Posterior cingulate gyrus (tissue), 11 donors: ENCODE measurements around the gene PPP1R3D.
"Not testable (repeated sequence)": the region's sequence is repeated elsewhere in the genome, so short reads cannot be mapped to it uniquely, and the experiment has no call there.

Experiments used
- DNase-seq, 10 donors: peaks; one replicate each; pipeline versions ENCODE4 v3.0.0 to v3.0.0-alpha.2; 2020 to 2021; ENCODE audit warnings: mixed read lengths in 3 of 10
- intact Hi-C: fragments of 100-400 bp; cut with DNase I; formaldehyde crosslinking; loops from one replicate; pipeline ENCODE4 v1.15.1; 2023

PPP1R3D gene, protein sequence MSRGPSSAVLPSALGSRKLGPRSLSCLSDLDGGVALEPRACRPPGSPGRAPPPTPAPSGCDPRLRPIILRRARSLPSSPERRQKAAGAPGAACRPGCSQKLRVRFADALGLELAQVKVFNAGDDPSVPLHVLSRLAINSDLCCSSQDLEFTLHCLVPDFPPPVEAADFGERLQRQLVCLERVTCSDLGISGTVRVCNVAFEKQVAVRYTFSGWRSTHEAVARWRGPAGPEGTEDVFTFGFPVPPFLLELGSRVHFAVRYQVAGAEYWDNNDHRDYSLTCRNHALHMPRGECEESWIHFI

GRCh38 chr20:59940129-59940955 is at the start of gene PPP1R3D, which contains the start of gene FAM217B:
PPP1R3D (minus strand) TSS chr20:59940305; CDS start chr20:59939931, 374 bp downstream.
FAM217B (plus strand) TSS chr20:59940389; CDS start chr20:59943944, 3,555 bp downstream.
- DNase-seq: peak; percentile 86 to 99 (median 95)
- intact Hi-C loops: loop anchor here (10.0 kb wide), 1 partner anchor 114 kb away; no protein-coding TSS in a partner anchor

DNA sequence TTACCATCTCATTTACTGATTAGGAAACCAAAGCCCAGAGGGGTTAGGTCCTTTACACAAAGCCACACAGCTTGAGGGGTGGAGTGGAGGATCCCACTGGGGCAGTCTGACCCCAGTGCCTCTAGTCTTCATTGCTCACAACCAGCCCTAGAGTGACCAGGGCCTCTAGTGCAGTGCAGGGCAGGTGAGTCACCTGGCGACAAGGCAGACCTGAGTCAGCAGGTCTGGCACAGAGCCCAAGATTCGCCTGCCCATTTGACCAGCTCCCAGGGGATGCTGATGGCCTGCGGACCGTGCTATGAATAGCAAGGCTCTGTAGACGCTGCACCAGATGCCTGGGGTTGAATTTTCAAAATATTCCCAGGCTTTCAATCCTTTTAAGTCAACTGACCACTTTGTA is 48.0 kb upstream of the PPP1R3D start:
- intact Hi-C loops: no loop called here
- peak in 1 of 10 donors; percentile 76 for DNase-seq

- intact Hi-C loops: no loop called here
- no peak for DNase-seq
These were observed 47.0 kb upstream of the PPP1R3D start for GRCh38 chr20:59987135-59987534.

DNA sequence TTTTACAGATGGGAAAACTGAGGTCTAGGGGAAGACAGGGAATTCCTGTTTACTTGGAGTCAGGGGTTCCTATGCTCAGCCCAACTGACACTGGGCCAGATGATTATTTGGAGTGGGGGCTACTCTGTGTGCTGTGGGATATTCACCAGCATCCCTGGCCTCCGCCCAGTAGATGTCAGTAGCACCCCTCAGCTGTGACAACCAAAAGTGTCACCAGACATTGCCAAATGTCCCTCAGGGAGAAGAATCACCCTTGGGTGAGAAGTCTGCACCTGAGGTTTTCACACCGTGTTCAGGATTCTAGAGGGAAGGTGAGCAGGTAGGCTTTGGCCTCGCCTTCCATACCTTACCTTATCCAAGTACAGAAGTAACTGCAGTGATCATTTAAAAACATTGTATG is 45.8 kb upstream of the PPP1R3D start:
- peak in 1 of 10 donors; percentile 31 for DNase-seq
- intact Hi-C loops: no loop called here

DNA sequence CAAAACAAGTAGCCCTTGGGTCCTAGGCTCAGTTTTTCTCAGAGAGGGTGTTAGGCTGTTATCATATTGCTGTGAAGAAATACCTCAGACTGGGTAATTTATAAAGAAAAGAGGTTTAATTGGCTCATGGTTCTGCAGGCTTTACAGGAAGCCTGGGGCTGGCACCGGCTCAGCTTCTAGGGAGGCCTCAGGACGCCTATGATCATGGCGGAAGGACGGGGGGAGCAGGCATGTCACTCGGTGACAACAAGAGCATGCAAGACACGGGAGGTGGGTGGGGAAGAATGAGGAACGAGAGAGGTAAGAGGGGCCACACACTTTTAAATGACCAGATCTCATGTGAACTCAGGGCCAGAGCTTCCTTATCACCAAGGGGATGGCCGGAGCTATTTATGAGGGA is 45.1 kb upstream of the PPP1R3D start:
- DNase-seq: peak in 1 of 10 donors; percentile 44
- intact Hi-C loops: no loop called here

DNA sequence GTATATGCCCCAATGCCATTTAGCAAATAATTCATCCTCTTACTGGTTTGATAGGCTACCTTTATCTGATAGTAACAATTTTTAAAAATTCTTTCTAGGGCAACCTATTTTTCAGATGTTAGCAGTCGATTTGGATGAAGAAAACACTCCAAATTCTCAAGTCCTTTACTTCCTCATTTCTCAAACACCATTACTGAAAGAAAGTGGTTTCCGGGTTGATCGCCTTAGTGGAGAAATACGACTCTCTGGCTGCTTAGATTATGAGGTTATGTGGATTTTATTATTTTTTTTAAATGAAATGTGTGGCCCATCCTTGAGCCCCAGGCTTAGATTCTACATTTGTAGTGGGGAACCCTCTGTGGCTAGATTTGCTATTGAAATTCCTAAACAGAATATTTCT is 44.4 kb upstream of the PPP1R3D start:
- DNase-seq: no peak
- intact Hi-C loops: no loop called here

- no peak for DNase-seq
These were observed 43.0 kb upstream of the PPP1R3D start for GRCh38 chr20:59983076-59983475.

DNA sequence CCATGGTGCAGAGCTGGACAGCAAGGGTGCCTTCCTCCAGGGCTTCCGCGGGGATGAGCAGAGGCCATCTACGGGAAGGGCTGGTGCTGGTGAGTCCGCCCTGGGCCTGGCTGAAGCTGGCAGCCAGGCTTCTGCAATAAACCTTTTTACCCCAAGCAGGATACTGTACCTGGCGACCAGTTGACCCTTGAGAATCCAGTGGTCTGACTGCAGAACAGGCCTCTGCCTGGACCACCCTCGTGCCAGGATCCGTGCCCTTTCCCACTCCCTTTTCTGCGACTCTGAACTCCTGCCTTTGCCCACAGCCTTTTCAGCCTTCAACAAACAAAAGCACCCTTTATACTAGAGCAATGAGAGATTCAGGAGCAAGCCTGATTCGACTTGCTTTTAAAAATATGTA is 37.0 kb upstream of the PPP1R3D start:
- intact Hi-C loops: no loop called here

More at GRCh38 chr20:59983076-59983475, 43.0 kb upstream of the PPP1R3D start:
- intact Hi-C loops: no loop called here

DNA sequence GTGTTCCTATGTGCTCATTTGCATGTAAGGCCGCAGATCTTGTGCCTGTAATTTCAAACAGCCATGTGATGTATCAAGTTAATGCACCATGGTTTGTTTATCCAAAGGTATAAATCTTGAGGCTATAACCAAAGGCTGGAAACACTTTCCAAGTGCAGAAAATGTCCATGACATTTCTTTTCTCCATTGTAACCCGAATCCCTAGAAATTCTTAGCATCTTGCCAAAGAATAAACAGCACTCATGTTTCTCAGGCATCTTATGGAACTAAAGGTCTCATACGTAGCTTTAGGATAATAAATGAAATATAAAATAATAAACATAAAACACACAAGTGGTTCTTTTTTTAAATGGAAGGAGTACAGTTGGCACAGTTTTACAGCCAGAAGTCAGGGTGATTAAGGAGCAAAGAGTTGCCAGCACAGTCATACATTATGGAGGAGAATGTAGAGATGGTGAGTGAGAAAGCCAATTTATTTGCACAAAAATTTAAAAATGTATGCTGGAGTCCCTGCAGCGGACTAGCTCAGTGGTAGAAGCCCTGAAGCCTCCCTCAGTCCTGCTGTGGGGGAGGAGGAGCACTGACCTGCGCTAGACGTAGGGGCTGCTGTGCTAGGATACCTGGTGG is 36.2 kb upstream of the PPP1R3D start:
- DNase-seq: no peak
- intact Hi-C loops: no loop called here

More for the DNA sequence above, 37.0 kb upstream of the PPP1R3D start:
- DNase-seq: peak in 6 of 10 donors; percentile 6 to 81 (median 50)

DNA sequence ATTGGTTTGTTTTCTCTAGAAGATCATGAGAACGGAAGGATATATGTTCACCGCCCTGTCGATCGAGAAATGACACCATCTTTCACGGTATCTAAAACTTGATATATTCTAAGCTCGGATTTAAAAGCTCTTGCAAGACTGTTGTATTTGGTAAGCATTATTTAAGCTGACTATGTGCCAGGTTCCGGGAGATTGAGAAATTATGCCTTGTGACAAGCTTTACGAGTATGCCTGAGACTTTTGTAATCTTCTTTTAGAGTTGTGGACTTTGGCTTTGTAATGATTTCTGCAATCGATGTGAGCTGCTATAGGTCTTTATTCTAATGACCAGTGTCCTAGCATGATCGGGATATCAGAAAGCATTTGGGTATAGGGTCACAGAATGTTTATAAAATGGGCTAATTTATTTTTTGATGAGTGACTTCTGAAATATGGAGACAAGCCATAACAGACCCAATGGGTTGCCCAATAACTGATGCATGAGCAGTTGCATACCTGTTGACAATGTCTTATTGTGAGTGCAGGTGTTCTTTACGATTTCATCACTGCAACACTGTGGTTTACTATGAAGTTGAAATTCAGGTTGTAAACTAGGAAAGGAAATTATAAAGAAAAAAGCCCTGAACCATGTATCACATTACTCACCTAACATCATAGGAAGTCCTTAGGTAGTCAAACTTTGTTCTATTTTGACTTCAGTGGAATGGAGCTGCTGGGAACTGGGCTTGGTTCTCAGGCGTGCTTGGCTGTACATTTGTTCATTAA is 32.1 kb upstream of the PPP1R3D start:
- DNase-seq: no peak
- intact Hi-C loops: no loop called here

GRCh38 chr20:59971428-59971827 is 31.3 kb upstream of the PPP1R3D start:
- no peak for DNase-seq
- intact Hi-C loops: no loop called here

- peak in 1 of 10 donors; percentile 34 for DNase-seq
- intact Hi-C loops: no loop called here
These were observed 26.3 kb upstream of the PPP1R3D start for GRCh38 chr20:59966428-59966827.

DNA sequence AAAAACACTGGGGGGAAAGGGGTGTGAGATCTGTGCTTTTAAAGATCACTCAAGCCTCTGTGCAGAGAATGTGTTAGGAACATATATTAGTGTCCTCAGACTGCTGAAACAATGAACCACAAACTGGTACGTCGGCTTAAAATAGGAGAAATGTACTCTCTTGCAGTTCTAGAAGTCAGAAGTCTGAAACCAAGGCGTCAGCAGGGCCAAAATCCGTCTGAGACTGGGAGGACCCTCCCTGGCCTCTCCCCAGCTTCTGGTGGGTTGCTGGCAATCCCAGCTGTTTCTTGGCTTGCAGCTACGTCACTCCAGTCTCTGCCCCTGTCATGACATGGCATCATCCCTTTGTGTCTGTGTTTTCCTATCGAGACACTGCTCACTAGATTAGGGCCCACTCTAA is 22.1 kb upstream of the PPP1R3D start:
- DNase-seq: no peak
- intact Hi-C loops: no loop called here

DNA sequence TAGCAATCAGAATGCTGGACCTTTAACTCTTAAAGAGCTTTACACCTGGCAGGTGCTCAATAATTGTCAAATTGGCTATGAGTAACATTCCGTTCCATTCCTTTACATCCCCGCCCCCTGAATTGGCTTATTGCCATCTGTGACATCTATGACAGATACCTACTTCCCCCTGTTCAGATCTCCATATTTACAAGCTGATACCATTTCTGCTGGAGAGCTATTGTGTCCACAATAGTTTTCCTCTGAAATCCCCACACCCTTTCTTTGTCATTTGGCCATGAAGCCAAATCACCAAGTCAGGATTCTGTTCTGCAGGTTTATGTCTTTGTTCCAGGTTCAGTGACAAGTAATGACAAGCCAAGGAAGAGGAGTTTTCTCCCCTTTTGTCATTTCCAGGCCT is 21.3 kb upstream of the PPP1R3D start:
- intact Hi-C loops: no loop called here
- no peak for DNase-seq

GRCh38 chr20:59958626-59959025 is 18.5 kb upstream of the PPP1R3D start:
- intact Hi-C loops: no loop called here
- DNase-seq: peak in 1 of 10 donors; percentile 54

GRCh38 chr20:59958123-59958522 is 18.0 kb upstream of the PPP1R3D start, which contains the start of gene CDH26:
CDH26 (plus strand) TSS chr20:59958423; CDS start chr20:59958727, 304 bp downstream.
- no peak for DNase-seq
- intact Hi-C loops: no loop called here

- DNase-seq, intact Hi-C loops: not testable (repeated sequence)
These were observed 17.5 kb upstream of the PPP1R3D start for GRCh38 chr20:59957568-59957967.

DNA sequence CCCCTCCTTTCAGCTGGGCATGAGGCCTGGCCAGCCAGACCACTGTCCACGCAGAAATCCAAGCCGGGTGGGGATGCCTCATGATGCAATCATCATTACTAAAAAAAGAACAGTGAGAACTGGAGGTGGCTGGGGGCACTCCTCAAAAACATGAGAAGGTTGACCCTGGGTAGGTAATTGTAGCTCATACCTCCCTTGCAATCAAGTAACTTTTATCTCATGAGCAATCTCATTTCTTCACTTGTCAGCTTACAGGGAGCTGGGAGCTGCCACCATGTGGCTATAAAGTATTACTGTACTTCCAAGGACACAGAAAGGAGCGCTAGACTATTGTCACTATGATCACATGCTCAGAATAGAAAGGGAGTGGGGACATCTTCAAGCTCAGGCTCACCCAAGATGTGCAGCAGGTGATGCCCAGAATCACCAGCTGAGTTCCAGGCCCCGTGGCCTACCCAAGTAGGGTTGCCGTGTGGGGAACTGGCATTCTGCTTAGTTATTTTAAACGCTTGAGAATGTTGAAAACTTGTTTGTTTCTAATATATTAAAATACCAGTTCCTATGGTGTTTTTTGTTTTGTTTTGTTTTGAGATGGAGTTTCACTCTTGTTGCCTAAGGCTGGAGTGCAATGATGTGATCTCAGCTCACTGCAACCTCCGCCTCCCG is 15.2 kb upstream of the PPP1R3D start:
- DNase-seq: no peak
- intact Hi-C loops: no loop called here

GRCh38 chr20:59954718-59955117 is 14.6 kb upstream of the PPP1R3D start:
- intact Hi-C loops: no loop called here
- no peak for DNase-seq
